Stimulated activated CD4-positive, alpha-beta T cell treated with anti-CD3 and anti-CD28 coated beads, Interleukin-1b, Interleukin-23, amount 100 ng/mL, for 1 hour (primary cell): ENCODE data around the gene LEP.
"Not testable (repeated sequence)": the region's sequence is repeated elsewhere in the genome, so short reads cannot be mapped to it uniquely, and the experiment has no call there.

Experiments used
- DNase-seq, 2 donors: peaks; one replicate each; pipeline ENCODE4 v3.0.0-alpha.2; 2020; ENCODE audit warnings: low read depth in 2 of 2

Gene LEP

GRCh38 chr7:128271942-128272481 is 30.9 kb downstream of the LEP start:
- DNase-seq = no peak

- no peak for DNase-seq
These were observed 33.3 kb downstream of the LEP start for GRCh38 chr7:128274246-128274883.

- no peak for DNase-seq
These were observed 34.0 kb downstream of the LEP start for GRCh38 chr7:128274884-128275603.

DNA sequence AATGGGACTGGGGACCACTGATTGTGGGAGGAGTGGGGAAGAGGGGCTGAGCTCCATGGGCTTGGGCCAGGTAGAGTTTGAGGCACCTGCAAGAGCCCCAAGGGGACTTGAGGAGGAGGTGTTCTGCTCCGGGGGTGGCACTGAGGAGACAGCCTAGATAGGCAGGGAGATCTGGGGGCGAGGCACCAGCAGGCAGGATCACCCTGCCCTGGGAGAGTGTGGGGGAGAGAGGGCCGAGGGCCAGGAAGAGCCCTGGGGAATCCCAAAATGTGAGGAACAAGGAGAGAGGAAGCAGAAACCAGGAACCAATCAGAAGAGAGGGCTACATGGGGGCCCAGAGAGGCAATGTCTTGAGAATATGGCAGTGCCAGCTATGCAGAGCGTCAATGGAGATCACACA is 34.6 kb downstream of the LEP start:
- DNase-seq = no peak

GRCh38 chr7:128278366-128278765 is 37.3 kb downstream of the LEP start:
- DNase-seq = no peak

DNA sequence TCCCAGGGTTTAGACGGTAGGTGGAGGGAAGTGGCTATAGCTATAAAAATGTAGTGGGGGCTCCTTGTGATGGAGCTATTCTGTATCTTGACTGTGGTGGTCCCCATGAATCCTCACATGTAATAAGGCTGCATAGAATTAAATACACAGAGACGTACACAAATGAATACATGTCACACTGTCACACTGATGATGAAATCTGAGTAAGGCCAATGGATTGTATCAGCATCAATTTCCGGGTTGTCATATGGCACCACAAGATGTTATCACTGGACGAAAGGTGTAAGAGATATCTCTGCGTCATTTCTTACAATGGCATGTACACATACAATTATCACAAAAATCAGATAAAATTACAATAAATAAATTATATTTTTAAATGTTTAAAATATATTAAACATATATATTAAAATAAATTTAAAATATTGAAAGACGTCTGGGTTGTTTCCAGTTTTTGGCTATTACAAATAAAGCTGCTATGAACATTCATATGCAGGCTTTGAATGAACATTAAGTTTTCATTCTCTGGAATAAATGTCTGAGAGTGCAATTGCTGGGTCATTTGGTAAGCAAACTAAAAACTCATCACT is 38.1 kb downstream of the LEP start:
- no peak for DNase-seq

DNA sequence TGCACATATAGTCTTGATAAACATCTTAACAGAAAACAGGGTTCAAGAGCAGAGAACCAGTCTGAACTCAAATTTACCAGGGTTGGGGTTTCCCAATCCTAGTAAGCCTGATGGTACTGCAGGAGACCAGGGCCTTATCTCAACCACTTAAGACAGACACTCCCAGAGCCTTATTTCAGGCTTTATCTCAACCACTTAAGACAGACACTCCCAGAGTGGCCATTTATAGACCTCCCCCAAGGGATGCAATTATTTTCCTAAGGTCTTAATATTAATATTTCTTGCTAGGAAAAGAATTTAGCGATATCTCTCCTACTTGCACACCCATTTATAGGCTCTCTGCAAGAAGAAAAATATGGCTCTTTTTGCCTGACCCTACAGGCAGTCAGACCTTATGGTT is 39.4 kb downstream of the LEP start:
- DNase-seq = not testable (repeated sequence)

GRCh38 chr7:128281605-128282380 is 40.7 kb downstream of the LEP start:
- no peak for DNase-seq

DNA sequence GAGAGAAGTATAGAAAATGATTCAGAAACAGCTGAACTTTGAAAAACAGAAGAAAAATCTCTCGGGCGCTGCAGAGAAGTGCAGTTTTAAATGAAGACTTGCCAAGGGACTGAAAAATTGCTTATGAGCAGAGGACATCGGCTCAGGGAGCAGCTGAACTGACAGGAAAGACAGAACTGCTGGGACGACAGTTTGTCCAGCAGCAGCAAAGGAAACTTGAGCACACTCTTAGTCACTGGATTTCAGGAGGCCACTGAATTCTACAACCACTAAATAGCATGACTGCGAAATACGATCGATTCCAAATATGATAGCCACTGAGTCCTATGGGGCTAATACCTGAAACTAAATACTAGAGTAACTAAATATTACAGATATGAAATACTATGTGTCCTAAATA is 43.0 kb downstream of the LEP start:
- DNase-seq = no peak

- DNase-seq = no peak
These were observed 46.5 kb downstream of the LEP start for GRCh38 chr7:128287556-128287955.

GRCh38 chr7:128298004-128298403 is 56.9 kb downstream of the LEP start:
- not testable (repeated sequence) for DNase-seq

- DNase-seq = no peak
These were observed 58.1 kb downstream of the LEP start for GRCh38 chr7:128299109-128299607.

- DNase-seq = no peak
These were observed 61.1 kb downstream of the LEP start for GRCh38 chr7:128302139-128302538.

DNA sequence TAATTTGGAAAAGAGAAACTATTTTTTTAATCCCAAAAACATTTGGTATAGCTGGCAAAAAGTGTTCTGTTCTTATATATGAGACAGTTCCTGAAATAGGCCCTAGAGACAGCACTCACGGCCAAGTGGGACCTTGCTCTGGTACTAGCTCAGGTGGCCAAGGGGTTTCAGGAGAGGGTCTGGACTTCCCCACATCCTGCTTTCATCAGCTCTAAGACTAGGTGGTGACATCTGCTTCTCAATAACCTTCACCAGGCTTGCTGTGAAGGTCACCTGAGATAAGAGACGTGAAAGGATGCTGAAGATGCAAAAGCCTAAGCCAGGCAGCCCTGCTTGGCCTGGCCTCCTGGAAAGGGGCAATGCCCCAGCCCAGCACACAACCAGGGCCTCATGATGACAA is 62.1 kb downstream of the LEP start:
- no peak for DNase-seq

- DNase-seq = no peak
These were observed 62.6 kb downstream of the LEP start for GRCh38 chr7:128303643-128304042.

- no peak for DNase-seq
These were observed 63.1 kb downstream of the LEP start for GRCh38 chr7:128304212-128304611.

GRCh38 chr7:128307061-128307460 is 66.0 kb downstream of the LEP start:
- DNase-seq = no peak
